DND-41 (cell line): Measurements from ENCODE around the gene NPM1.

ENCODE experiments used
- ATAC-seq: fragments of 200-7000 bp; cut with Tn5 transposase; 3 replicates; pipeline ENCODE4 v1.9.1; 2021; ENCODE audit warnings: low read depth; ENCODE audit not compliant: insufficient read depth
- DNase-seq: peaks from one replicate; pipeline ENCODE4 v3.0.0-alpha.2; 2020
- H2AFZ ChIP-seq: 2 replicates; pipeline ENCODE4 v1.6.0; 2012; ENCODE audit warnings: low read depth, low read length
- H3K27ac ChIP-seq: 2 replicates; pipeline ENCODE4 v1.5.1; 2012; ENCODE audit warnings: low read length, inconsistent platforms
- H3K27me3 ChIP-seq: fragments of 200-600 bp; sonication (generic); 2 replicates; pipeline ENCODE4 v1.6.0; 2012; ENCODE audit warnings: low read length, mild to moderate bottlenecking, inconsistent platforms; ENCODE audit not compliant: insufficient read depth, poor library complexity
- H3K36me3 ChIP-seq: 2 replicates; pipeline ENCODE4 v1.5.1; 2012; ENCODE audit warnings: low read length, inconsistent platforms; ENCODE audit not compliant: insufficient read depth
- H3K4me1 ChIP-seq: 2 replicates; pipeline ENCODE4 v1.5.1; 2012; ENCODE audit warnings: mild to moderate bottlenecking, low read length; ENCODE audit not compliant: insufficient read depth
- H3K4me2 ChIP-seq: 2 replicates; pipeline ENCODE4 v1.6.0; 2012; ENCODE audit warnings: mild to moderate bottlenecking, moderate library complexity, low read length, inconsistent platforms; ENCODE audit not compliant: insufficient read depth
- H3K4me3 ChIP-seq, 2 experiments: fragments of 200-600 bp in 1 of 2; shearing (Covaris generic) in 1 of 2; 2 replicates each; pipeline ENCODE4 v1.5.1; 2012 to 2016; ENCODE audit warnings: inconsistent platforms in 2 of 2, low read length in 2 of 2, mild to moderate bottlenecking in 2 of 2, low read depth in 1 of 2, moderate library complexity in 1 of 2
- H3K79me2 ChIP-seq: 2 replicates; pipeline ENCODE4 v1.6.0; 2012; ENCODE audit warnings: low read length, inconsistent platforms; ENCODE audit not compliant: insufficient read depth
- H3K9ac ChIP-seq: 2 replicates; pipeline ENCODE4 v1.6.0; 2012; ENCODE audit warnings: low read depth, mild to moderate bottlenecking, inconsistent platforms, low read length, moderate library complexity
- H3K9me3 ChIP-seq: 2 replicates; pipeline ENCODE4 v1.5.1; 2012; ENCODE audit warnings: low read length, moderate library complexity, mild to moderate bottlenecking, inconsistent platforms; ENCODE audit not compliant: insufficient read depth, severe bottlenecking
- H4K20me1 ChIP-seq: 2 replicates; pipeline ENCODE4 v1.6.0; 2012; ENCODE audit warnings: low read length; ENCODE audit not compliant: insufficient read depth
- EZH2 ChIP-seq: IDR thresholded peaks from 3 replicates; pipeline ENCODE4 v1.6.1; 2012; ENCODE audit warnings: borderline replicate concordance, low read depth, mild to moderate bottlenecking, moderate library complexity, low read length, inconsistent platforms; ENCODE audit not compliant: severe bottlenecking
- TF ChIP-seq, protein P1 (sequence below): IDR thresholded peaks from 2 replicates; pipeline ENCODE4 v1.5.1; 2012; ENCODE audit warnings: borderline replicate concordance, low read length, moderate library complexity, mild to moderate bottlenecking; ENCODE audit not compliant: poor library complexity, severe bottlenecking; ENCODE audit errors: extremely low read depth

Gene NPM1

GRCh38 chr5:171426266-171426665, 38.6 kb downstream of the NPM1 start:
- TF ChIP-seq, protein P1, sequence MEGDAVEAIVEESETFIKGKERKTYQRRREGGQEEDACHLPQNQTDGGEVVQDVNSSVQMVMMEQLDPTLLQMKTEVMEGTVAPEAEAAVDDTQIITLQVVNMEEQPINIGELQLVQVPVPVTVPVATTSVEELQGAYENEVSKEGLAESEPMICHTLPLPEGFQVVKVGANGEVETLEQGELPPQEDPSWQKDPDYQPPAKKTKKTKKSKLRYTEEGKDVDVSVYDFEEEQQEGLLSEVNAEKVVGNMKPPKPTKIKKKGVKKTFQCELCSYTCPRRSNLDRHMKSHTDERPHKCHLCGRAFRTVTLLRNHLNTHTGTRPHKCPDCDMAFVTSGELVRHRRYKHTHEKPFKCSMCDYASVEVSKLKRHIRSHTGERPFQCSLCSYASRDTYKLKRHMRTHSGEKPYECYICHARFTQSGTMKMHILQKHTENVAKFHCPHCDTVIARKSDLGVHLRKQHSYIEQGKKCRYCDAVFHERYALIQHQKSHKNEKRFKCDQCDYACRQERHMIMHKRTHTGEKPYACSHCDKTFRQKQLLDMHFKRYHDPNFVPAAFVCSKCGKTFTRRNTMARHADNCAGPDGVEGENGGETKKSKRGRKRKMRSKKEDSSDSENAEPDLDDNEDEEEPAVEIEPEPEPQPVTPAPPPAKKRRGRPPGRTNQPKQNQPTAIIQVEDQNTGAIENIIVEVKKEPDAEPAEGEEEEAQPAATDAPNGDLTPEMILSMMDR: no peak
- no peak for TF ChIP-seq EZH2

GRCh38 chr5:171426680-171427079, 39.0 kb downstream of the NPM1 start:
- TF ChIP-seq, protein P1: no peak
- no peak for TF ChIP-seq EZH2
- no peaks in the 10 kb centered on the region for H3K27me3 ChIP-seq
- no peak overlapping the region for H3K27ac ChIP-seq
- H2AFZ ChIP-seq: no peak overlapping the region
- H3K36me3 ChIP-seq: no peaks in the 10 kb centered on the region
- no peak for ATAC-seq
- H3K9me3 ChIP-seq: no peaks in the 10 kb centered on the region
- DNase-seq: no peak
- H3K4me2 ChIP-seq: no peak overlapping the region
- no peak overlapping the region for H3K4me3 ChIP-seq
- H3K9ac ChIP-seq: no peak overlapping the region
- peaks cover 5% of the 10 kb centered on the region; the same call in 1 of the 2 replicates for H4K20me1 ChIP-seq
- H3K4me1 ChIP-seq: no peaks in the 10 kb centered on the region
- no peaks in the 10 kb centered on the region for H3K79me2 ChIP-seq

More at GRCh38 chr5:171426266-171426665, 38.6 kb downstream of the NPM1 start:
- no peak for DNase-seq
- Histone ChIP-seq H3K79me2 (no peaks in the 10 kb centered on the region), H3K4me3 (no peak overlapping the region), H3K9ac (no peak overlapping the region), H3K4me1 (no peaks in the 10 kb centered on the region), H3K36me3 (no peaks in the 10 kb centered on the region), H3K4me2 (no peak overlapping the region), H4K20me1 (peaks cover 5% of the 10 kb centered on the region; the same call in 1 of the 2 replicates), H3K27me3 (no peaks in the 10 kb centered on the region), H3K9me3 (no peaks in the 10 kb centered on the region), H3K27ac (no peak overlapping the region), H2AFZ (no peak overlapping the region)
- ATAC-seq: no peak

DNA sequence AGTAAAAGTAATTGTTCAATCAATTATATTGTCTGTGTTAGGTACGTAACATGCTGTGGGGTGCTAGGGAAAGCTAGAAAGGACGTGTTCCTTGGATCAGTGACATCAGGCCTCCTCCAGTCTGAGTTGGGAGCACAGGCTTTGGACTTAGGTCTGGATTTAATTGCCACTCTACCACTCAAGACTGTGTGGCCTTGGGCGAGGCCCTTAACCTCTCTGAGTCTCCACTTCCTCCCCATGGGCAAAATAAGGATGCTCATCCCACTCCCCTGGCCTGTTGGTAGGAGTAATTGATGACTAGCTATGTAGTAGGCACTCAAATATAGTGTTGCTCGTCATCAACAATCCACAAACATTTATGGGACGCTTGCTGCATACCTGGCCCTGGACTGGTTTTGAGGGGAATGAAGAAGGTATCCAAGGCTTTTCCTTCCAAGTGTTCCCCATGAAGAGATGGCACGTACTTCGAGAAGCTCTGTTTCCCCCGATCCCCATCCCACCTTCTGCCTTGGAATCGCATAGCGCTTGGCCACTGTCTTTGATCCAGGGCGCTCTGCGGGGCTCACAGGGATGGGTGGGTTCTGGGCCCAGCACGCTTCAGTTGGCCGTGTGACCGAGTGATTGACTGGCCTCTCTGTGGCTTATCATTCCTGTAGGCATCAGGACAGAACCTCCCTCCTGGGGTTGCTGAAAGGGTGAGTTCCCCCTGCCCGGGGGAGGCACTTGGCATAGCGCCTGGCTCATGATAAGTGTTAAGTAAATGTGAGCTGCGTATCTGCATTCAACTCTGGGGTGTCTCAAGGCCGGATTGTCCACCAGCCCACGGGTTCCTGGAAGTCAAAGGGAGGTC, 39.9 kb downstream of the NPM1 start:
- Histone ChIP-seq H3K4me3 (no peak overlapping the region), H3K4me2 (no peak overlapping the region), H3K27me3 (no peaks in the 10 kb centered on the region), H4K20me1 (peaks cover 5% of the 10 kb centered on the region; the same call in 1 of the 2 replicates), H3K9ac (no peak overlapping the region), H3K79me2 (no peaks in the 10 kb centered on the region), H2AFZ (no peak overlapping the region), H3K9me3 (no peaks in the 10 kb centered on the region), H3K36me3 (no peaks in the 10 kb centered on the region), H3K4me1 (no peaks in the 10 kb centered on the region), H3K27ac (no peak overlapping the region)
- no peak for DNase-seq
- no peak for ATAC-seq
- TF ChIP-seq, protein P1: no peak
- no peak for TF ChIP-seq EZH2
